GM12878 (cell line): ENCODE data around the gene ANO8. TPM values are rescaled to one million over a fixed set of nuclear protein-coding genes. Genes with fewer than 3 reads are reported as not detected.

Experiments used
- BACH1 ChIP-seq: fragments of 450-650 bp; IDR thresholded peaks from 2 replicates; pipeline ENCODE4 v1.6.1; 2017; ENCODE audit warnings: mild to moderate bottlenecking, borderline replicate concordance
- ETV6 ChIP-seq, 2 experiments: fragments of 450-650 bp in 1 of 2; IDR thresholded peaks in 1 of 2; conservative IDR thresholded peaks in 1 of 2; 2 replicates each; pipeline ENCODE4 v1.6.1; 2014; ENCODE audit warnings: antibody characterized with exemption in 1 of 2, borderline replicate concordance in 1 of 2, low read depth in 1 of 2, mild to moderate bottlenecking in 1 of 2, moderate library complexity in 1 of 2
- HDAC2 ChIP-seq: fragments of 200-600 bp; sonication (generic); IDR thresholded peaks from 2 replicates; pipeline ENCODE4 v1.6.1; 2017
- MEF2B ChIP-seq: fragments of 450-650 bp; IDR thresholded peaks from 2 replicates; pipeline ENCODE4 v1.6.1; 2018; ENCODE audit warnings: mild to moderate bottlenecking, moderate library complexity; ENCODE audit not compliant: partially characterized antibody, poor library complexity, severe bottlenecking
- NFYB ChIP-seq: IDR thresholded peaks from 2 replicates; pipeline ENCODE4 v1.6.1; 2011; ENCODE audit warnings: low read depth, mild to moderate bottlenecking, low read length, improper control_type of control experiment, moderate library complexity; ENCODE audit not compliant: insufficient read depth
- PML ChIP-seq: IDR thresholded peaks from 2 replicates; pipeline ENCODE4 v1.6.1; 2012; ENCODE audit warnings: low read length, inconsistent platforms
- SREBF2 ChIP-seq: IDR thresholded peaks from 2 replicates; pipeline ENCODE4 v1.6.1; 2012; ENCODE audit warnings: mild to moderate bottlenecking, low read length
- SUZ12 ChIP-seq: fragments of 200-600 bp; sonication (generic); IDR thresholded peaks from one replicate; pipeline ENCODE4 v1.6.1; 2018; ENCODE audit warnings: antibody characterized with exemption, mild to moderate bottlenecking; ENCODE audit not compliant: unreplicated experiment
- TARDBP ChIP-seq: IDR thresholded peaks from 2 replicates; pipeline ENCODE4 v1.6.1; 2016; ENCODE audit warnings: borderline replicate concordance
- TCF12 ChIP-seq: IDR thresholded peaks from 2 replicates; pipeline ENCODE4 v1.6.1; 2011; ENCODE audit warnings: low read depth, mild to moderate bottlenecking, low read length
- YY1 ChIP-seq: IDR thresholded peaks from 2 replicates; pipeline ENCODE4 v1.6.1; 2011; ENCODE audit warnings: low read depth, mild to moderate bottlenecking, low read length
- ZNF622 ChIP-seq: fragments of 450-650 bp; IDR thresholded peaks from 2 replicates; pipeline ENCODE4 v1.6.1; 2017; ENCODE audit warnings: mild to moderate bottlenecking, inconsistent platforms
- polyA plus RNA-seq, 11 experiments: library from polyadenylated mRNA; depleted of rRNA in 4 of 11; unstranded in 6 of 11; stranded (reverse) in 5 of 11; fragments of >200 nt; fragmentation: Nextera tagmentation in 4 of 11; fragmentation: Illumina TruSeq in 1 of 11; extraction: Ambion mirVana in 4 of 11; extraction: Trizol in 1 of 11; gene quantifications; 1 replicate in 1 of 11; 2 replicates in 10 of 11; pipeline versions ENCODE4 v1.2.1 to v1.2.3, GENCODE V29; 2011 to 2016; ENCODE audit warnings: inconsistent platforms in 2 of 11, missing spikeins in 2 of 11, low read depth in 1 of 11
- total RNA-seq, 4 experiments: library from RNA; depleted of rRNA in 3 of 4; stranded (reverse); fragments of >200 nt in 3 of 4; fragmentation: Illumina TruSeq in 1 of 4; extraction: Trizol in 1 of 4; gene quantifications; 2 replicates each; pipeline versions ENCODE4 v1.2.1 to v1.2.3, GENCODE V29; 2013 to 2021
- TF ChIP-seq, protein P1 (sequence below): IDR thresholded peaks from 2 replicates; pipeline ENCODE4 v1.6.1; 2012; ENCODE audit warnings: low read depth, low read length, improper control_type of control experiment
- TF ChIP-seq, protein P2 (sequence below): fragments of 450-650 bp; IDR thresholded peaks from 2 replicates; pipeline ENCODE4 v1.6.1; 2014; ENCODE audit warnings: mild to moderate bottlenecking
- TF ChIP-seq, protein P3 (sequence below): fragments of 450-650 bp; conservative IDR thresholded peaks from 2 replicates; pipeline ENCODE4 v1.6.1; 2017; ENCODE audit warnings: mild to moderate bottlenecking, moderate library complexity
- TF ChIP-seq, protein P4 (sequence below): fragments of 450-650 bp; IDR thresholded peaks from 2 replicates; pipeline ENCODE4 v1.6.1; 2017; ENCODE audit warnings: mild to moderate bottlenecking, low read depth, inconsistent platforms; ENCODE audit not compliant: poor library complexity, severe bottlenecking
- TF ChIP-seq, protein P5 (sequence below): fragments of 450-650 bp; IDR thresholded peaks from 2 replicates; pipeline ENCODE4 v1.6.1; 2017; ENCODE audit warnings: mild to moderate bottlenecking, moderate library complexity

Gene ANO8
- total and polyA plus RNA-seq, 10 of the 15 experiments (the other 5 are each of a cell fraction or from before 2014, with no cell fraction given), result 0.04 to 6.7 (median 1.1) TPM

DNA sequence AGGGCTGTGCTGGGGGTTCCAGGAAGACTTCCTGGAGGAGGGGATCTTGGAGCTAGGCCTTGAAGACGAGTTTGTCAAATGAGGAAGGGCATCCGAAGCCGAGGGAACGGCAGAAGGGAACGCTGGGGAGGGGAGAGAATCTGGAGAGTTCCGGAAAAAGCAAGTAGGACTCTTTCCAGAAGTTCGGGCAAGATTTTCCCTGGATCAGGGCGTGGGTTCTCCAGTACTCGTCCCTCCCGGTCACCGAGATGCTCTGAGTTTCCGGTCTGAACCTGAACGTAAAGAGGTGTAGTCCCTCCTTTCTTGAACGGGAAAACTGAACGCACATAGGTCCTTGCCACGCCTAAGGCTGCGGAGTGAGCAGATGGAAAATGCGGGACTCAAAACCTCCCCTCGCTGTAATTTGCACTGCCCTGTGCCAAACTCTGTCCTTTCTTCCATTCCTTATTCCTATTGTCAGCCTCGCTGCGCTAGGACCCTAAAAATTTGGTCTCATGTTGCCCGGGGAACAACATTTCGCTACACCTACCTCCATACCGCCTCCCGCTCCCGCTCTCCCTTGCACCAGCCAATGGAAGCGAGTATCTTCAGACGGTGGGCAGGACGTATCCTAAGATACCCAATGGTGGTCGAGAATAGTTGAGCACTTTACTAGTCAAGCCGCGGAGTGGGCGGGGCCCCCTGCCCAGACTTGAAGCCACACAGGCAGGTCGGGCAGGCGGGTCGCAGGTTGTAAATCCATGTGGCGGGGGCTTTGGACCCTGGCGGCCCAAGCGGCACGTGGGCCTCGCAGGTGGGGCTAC is 2.4 kb upstream of the ANO8 start, which contains the start of gene GTPBP3 (continued):
- TF ChIP-seq BACH1 (no peak), TCF12 (no peak), ETV6 (conservative IDR thresholded peaks at IDR 0.05 in 1 of 2, IDR thresholded peaks at IDR 0.05 in 1 of 2; ENCODE audit: borderline replicate concordance in 1 of 2, low read depth in 1 of 2) (no peak), HDAC2 (no peak), NFYB (peak; percentile 76), ZNF622 (no peak), PML (peak; percentile 62; the same call in 1 of the 2 replicates), SUZ12 (no peak), YY1 (peak; percentile 93), SREBF2 (no peak), TARDBP (peak; percentile 74; the same call in 1 of the 2 replicates), MEF2B (no peak)
- TF ChIP-seq, protein P1, sequence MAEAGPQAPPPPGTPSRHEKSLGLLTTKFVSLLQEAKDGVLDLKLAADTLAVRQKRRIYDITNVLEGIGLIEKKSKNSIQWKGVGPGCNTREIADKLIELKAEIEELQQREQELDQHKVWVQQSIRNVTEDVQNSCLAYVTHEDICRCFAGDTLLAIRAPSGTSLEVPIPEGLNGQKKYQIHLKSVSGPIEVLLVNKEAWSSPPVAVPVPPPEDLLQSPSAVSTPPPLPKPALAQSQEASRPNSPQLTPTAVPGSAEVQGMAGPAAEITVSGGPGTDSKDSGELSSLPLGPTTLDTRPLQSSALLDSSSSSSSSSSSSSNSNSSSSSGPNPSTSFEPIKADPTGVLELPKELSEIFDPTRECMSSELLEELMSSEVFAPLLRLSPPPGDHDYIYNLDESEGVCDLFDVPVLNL, result peak; percentile 86
- TF ChIP-seq, protein P2, sequence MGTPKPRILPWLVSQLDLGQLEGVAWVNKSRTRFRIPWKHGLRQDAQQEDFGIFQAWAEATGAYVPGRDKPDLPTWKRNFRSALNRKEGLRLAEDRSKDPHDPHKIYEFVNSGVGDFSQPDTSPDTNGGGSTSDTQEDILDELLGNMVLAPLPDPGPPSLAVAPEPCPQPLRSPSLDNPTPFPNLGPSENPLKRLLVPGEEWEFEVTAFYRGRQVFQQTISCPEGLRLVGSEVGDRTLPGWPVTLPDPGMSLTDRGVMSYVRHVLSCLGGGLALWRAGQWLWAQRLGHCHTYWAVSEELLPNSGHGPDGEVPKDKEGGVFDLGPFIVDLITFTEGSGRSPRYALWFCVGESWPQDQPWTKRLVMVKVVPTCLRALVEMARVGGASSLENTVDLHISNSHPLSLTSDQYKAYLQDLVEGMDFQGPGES, result peak; percentile 70
- TF ChIP-seq, protein P3, sequence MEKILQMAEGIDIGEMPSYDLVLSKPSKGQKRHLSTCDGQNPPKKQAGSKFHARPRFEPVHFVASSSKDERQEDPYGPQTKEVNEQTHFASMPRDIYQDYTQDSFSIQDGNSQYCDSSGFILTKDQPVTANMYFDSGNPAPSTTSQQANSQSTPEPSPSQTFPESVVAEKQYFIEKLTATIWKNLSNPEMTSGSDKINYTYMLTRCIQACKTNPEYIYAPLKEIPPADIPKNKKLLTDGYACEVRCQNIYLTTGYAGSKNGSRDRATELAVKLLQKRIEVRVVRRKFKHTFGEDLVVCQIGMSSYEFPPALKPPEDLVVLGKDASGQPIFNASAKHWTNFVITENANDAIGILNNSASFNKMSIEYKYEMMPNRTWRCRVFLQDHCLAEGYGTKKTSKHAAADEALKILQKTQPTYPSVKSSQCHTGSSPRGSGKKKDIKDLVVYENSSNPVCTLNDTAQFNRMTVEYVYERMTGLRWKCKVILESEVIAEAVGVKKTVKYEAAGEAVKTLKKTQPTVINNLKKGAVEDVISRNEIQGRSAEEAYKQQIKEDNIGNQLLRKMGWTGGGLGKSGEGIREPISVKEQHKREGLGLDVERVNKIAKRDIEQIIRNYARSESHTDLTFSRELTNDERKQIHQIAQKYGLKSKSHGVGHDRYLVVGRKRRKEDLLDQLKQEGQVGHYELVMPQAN, result peak; percentile 45; the same call in 1 of the 2 replicates
- TF ChIP-seq, protein P4, sequence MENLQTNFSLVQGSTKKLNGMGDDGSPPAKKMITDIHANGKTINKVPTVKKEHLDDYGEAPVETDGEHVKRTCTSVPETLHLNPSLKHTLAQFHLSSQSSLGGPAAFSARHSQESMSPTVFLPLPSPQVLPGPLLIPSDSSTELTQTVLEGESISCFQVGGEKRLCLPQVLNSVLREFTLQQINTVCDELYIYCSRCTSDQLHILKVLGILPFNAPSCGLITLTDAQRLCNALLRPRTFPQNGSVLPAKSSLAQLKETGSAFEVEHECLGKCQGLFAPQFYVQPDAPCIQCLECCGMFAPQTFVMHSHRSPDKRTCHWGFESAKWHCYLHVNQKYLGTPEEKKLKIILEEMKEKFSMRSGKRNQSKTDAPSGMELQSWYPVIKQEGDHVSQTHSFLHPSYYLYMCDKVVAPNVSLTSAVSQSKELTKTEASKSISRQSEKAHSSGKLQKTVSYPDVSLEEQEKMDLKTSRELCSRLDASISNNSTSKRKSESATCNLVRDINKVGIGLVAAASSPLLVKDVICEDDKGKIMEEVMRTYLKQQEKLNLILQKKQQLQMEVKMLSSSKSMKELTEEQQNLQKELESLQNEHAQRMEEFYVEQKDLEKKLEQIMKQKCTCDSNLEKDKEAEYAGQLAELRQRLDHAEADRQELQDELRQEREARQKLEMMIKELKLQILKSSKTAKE, result peak; percentile 85
- TF ChIP-seq, protein P5, sequence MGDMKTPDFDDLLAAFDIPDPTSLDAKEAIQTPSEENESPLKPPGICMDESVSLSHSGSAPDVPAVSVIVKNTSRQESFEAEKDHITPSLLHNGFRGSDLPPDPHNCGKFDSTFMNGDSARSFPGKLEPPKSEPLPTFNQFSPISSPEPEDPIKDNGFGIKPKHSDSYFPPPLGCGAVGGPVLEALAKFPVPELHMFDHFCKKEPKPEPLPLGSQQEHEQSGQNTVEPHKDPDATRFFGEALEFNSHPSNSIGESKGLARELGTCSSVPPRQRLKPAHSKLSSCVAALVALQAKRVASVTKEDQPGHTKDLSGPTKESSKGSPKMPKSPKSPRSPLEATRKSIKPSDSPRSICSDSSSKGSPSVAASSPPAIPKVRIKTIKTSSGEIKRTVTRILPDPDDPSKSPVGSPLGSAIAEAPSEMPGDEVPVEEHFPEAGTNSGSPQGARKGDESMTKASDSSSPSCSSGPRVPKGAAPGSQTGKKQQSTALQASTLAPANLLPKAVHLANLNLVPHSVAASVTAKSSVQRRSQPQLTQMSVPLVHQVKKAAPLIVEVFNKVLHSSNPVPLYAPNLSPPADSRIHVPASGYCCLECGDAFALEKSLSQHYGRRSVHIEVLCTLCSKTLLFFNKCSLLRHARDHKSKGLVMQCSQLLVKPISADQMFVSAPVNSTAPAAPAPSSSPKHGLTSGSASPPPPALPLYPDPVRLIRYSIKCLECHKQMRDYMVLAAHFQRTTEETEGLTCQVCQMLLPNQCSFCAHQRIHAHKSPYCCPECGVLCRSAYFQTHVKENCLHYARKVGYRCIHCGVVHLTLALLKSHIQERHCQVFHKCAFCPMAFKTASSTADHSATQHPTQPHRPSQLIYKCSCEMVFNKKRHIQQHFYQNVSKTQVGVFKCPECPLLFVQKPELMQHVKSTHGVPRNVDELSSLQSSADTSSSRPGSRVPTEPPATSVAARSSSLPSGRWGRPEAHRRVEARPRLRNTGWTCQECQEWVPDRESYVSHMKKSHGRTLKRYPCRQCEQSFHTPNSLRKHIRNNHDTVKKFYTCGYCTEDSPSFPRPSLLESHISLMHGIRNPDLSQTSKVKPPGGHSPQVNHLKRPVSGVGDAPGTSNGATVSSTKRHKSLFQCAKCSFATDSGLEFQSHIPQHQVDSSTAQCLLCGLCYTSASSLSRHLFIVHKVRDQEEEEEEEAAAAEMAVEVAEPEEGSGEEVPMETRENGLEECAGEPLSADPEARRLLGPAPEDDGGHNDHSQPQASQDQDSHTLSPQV, result no peak
